NB4 (cell line): ENCODE results near the gene PNMA6F.

ENCODE experiments used
- POLR2A ChIP-seq: IDR thresholded peaks from 2 replicates; pipeline ENCODE4 v1.6.1; 2011; ENCODE audit warnings: mild to moderate bottlenecking; ENCODE audit not compliant: insufficient read length; ENCODE audit errors: extremely low read depth
- TF ChIP-seq, protein P1 (sequence below): IDR thresholded peaks from one replicate; pipeline ENCODE4 v1.5.1; 2012; ENCODE audit warnings: low read depth, low read length

- no peak for TF ChIP-seq POLR2A
- TF ChIP-seq, protein P1, sequence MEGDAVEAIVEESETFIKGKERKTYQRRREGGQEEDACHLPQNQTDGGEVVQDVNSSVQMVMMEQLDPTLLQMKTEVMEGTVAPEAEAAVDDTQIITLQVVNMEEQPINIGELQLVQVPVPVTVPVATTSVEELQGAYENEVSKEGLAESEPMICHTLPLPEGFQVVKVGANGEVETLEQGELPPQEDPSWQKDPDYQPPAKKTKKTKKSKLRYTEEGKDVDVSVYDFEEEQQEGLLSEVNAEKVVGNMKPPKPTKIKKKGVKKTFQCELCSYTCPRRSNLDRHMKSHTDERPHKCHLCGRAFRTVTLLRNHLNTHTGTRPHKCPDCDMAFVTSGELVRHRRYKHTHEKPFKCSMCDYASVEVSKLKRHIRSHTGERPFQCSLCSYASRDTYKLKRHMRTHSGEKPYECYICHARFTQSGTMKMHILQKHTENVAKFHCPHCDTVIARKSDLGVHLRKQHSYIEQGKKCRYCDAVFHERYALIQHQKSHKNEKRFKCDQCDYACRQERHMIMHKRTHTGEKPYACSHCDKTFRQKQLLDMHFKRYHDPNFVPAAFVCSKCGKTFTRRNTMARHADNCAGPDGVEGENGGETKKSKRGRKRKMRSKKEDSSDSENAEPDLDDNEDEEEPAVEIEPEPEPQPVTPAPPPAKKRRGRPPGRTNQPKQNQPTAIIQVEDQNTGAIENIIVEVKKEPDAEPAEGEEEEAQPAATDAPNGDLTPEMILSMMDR, result no peak
Measured at GRCh38 chrX:153366878-153367538, 45.4 kb upstream of the PNMA6F start.
